Measurements from ENCODE around the gene SEMA3F.

The SEMA3F gene

GRCh38 chr3:50171540-50172301, 16.6 kb downstream of the SEMA3F start:
- DNase-seq, result no peak

- no peak for DNase-seq
Observed at GRCh38 chr3:50172626-50173220, 17.6 kb downstream of the SEMA3F start.

- no peak for DNase-seq
Observed at GRCh38 chr3:50173685-50174516, 18.8 kb downstream of the SEMA3F start.

GRCh38 chr3:50174517-50174895, 19.4 kb downstream of the SEMA3F start:
- no peak for DNase-seq

- no peak for DNase-seq
Observed at GRCh38 chr3:50174947-50175524, 19.9 kb downstream of the SEMA3F start.

GRCh38 chr3:50177346-50177745, 22.2 kb downstream of the SEMA3F start:
- DNase-seq, result no peak

GRCh38 chr3:50179710-50180109, 24.6 kb downstream of the SEMA3F start:
- no peak for DNase-seq

GRCh38 chr3:50181985-50182384, 26.9 kb downstream of the SEMA3F start:
- DNase-seq, result no peak

- DNase-seq, result no peak
Observed at GRCh38 chr3:50182533-50183099, 27.5 kb downstream of the SEMA3F start.

- DNase-seq, result no peak
Observed at GRCh38 chr3:50183755-50184154, 28.6 kb downstream of the SEMA3F start.

- no peak for DNase-seq
Observed at GRCh38 chr3:50184242-50184978, 29.3 kb downstream of the SEMA3F start.

GRCh38 chr3:50185230-50185629, 30.1 kb downstream of the SEMA3F start:
- DNase-seq, result no peak

GRCh38 chr3:50186096-50186495, 31.0 kb downstream of the SEMA3F start:
- DNase-seq, result no peak

- no peak for DNase-seq
Observed at GRCh38 chr3:50187750-50188149, 32.6 kb downstream of the SEMA3F start.

- peak in 1 of 5 donors; percentile 28 for DNase-seq
Observed at GRCh38 chr3:50189274-50189673, 34.1 kb downstream of the SEMA3F start.

- no peak for DNase-seq
Observed at GRCh38 chr3:50189989-50190388, 34.9 kb downstream of the SEMA3F start.

- DNase-seq, result no peak
Observed at GRCh38 chr3:50190936-50191660, 36.0 kb downstream of the SEMA3F start, which contains the start of gene GNAT1. GNAT1 (plus strand) TSS chr3:50191610; CDS start chr3:50191726, 116 bp downstream.

- no peak for DNase-seq
Observed at GRCh38 chr3:50192124-50192523, 37.0 kb downstream of the SEMA3F start.

GRCh38 chr3:50192689-50193141, 37.6 kb downstream of the SEMA3F start:
- DNase-seq, result peak; percentile 58 to 84 (median 65)

GRCh38 chr3:50193286-50193685, 38.2 kb downstream of the SEMA3F start:
- no peak for DNase-seq

- no peak for DNase-seq
Observed at GRCh38 chr3:50193746-50194127, 38.6 kb downstream of the SEMA3F start.
